Liver (tissue), 9 donors: ENCODE data around the gene S100A4. TPM values are rescaled to one million over a fixed set of nuclear protein-coding genes. Genes with fewer than 3 reads are reported as not detected.

Experiments used
- DNase-seq: peaks from one replicate; pipeline ENCODE4 v3.0.0-alpha.2; 2017; ENCODE audit warnings: low spot score
- H3K27ac ChIP-seq, 2 donors: one replicate each; pipeline ENCODE4 v1.7.0; 2013; ENCODE audit warnings: inconsistent platforms in 2 of 2, low read length in 2 of 2, control low read depth in 1 of 2, low read depth in 1 of 2, mild to moderate bottlenecking in 1 of 2
- H3K27me3 ChIP-seq, 4 donors: one replicate each; pipeline versions ENCODE4 v1.6.1 to v1.7.0; 2013; ENCODE audit warnings: low read length in 3 of 4, inconsistent platforms in 1 of 4, mild to moderate bottlenecking in 1 of 4, moderate library complexity in 1 of 4; ENCODE audit not compliant: control insufficient read depth in 4 of 4, insufficient read depth in 4 of 4
- H3K36me3 ChIP-seq, 4 donors: one replicate each; pipeline versions ENCODE4 v1.6.1 to v1.7.0; 2013; ENCODE audit warnings: low read length in 3 of 4, mild to moderate bottlenecking in 3 of 4, low read depth in 1 of 4, moderate library complexity in 1 of 4; ENCODE audit not compliant: control insufficient read depth in 4 of 4, insufficient read depth in 3 of 4
- H3K4me1 ChIP-seq, 4 donors: one replicate each; pipeline versions ENCODE4 v1.6.1 to v1.7.0; 2013; ENCODE audit warnings: low read length in 3 of 4, mild to moderate bottlenecking in 3 of 4, moderate library complexity in 1 of 4; ENCODE audit not compliant: control insufficient read depth in 4 of 4, insufficient read depth in 4 of 4
- H3K4me3 ChIP-seq, 3 donors: one replicate each; pipeline versions ENCODE4 v1.6.1 to v1.7.0; 2013; ENCODE audit warnings: low read length in 3 of 3, control low read depth in 1 of 3, low read depth in 1 of 3, mild to moderate bottlenecking in 1 of 3
- H3K9ac ChIP-seq, 2 donors: one replicate each; pipeline ENCODE4 v1.7.0; 2013; ENCODE audit warnings: low read length in 2 of 2, mild to moderate bottlenecking in 2 of 2, moderate library complexity in 2 of 2, control low read depth in 1 of 2, low read depth in 1 of 2
- H3K9me3 ChIP-seq, 4 donors: one replicate each; pipeline versions ENCODE4 v1.6.1 to v1.7.0; 2013; ENCODE audit warnings: low read length in 3 of 4; ENCODE audit not compliant: control insufficient read depth in 4 of 4
- EGR1 ChIP-seq, 2 donors: IDR thresholded peaks; 2 replicates each; pipeline ENCODE4 v1.6.1; 2016 to 2018; ENCODE audit warnings: antibody characterized with exemption in 2 of 2, low read depth in 2 of 2
- FOXA1 ChIP-seq: IDR thresholded peaks from 2 replicates; pipeline ENCODE4 v1.6.1; 2016; ENCODE audit warnings: antibody characterized with exemption
- FOXA2 ChIP-seq: IDR thresholded peaks from 2 replicates; pipeline ENCODE4 v1.6.1; 2016; ENCODE audit warnings: antibody characterized with exemption
- GABPA ChIP-seq, 2 donors: IDR thresholded peaks in 1 of 2; conservative IDR thresholded peaks in 1 of 2; 2 replicates each; pipeline ENCODE4 v1.6.1; 2016; ENCODE audit warnings: antibody characterized with exemption in 2 of 2, mild to moderate bottlenecking in 1 of 2, moderate library complexity in 1 of 2
- HNF4A ChIP-seq, 2 donors: conservative IDR thresholded peaks; 2 replicates each; pipeline ENCODE4 v1.6.1; 2016; ENCODE audit warnings: antibody characterized with exemption in 2 of 2, mild to moderate bottlenecking in 2 of 2
- HNF4G ChIP-seq: IDR thresholded peaks from 2 replicates; pipeline ENCODE4 v1.6.1; 2016; ENCODE audit warnings: antibody characterized with exemption
- JUND ChIP-seq, 2 donors: IDR thresholded peaks; 2 replicates each; pipeline ENCODE4 v1.6.1; 2016; ENCODE audit warnings: antibody characterized with exemption in 2 of 2
- NR2F2 ChIP-seq: IDR thresholded peaks from 2 replicates; pipeline ENCODE4 v1.6.1; 2016; ENCODE audit warnings: antibody characterized with exemption
- RAD21 ChIP-seq, 2 donors: IDR thresholded peaks; 2 replicates each; pipeline ENCODE4 v1.6.1; 2016; ENCODE audit warnings: antibody characterized with exemption in 2 of 2, mild to moderate bottlenecking in 2 of 2
- RXRA ChIP-seq, 2 donors: IDR thresholded peaks; 2 replicates each; pipeline ENCODE4 v1.6.1; 2017 to 2018; ENCODE audit warnings: antibody characterized with exemption in 2 of 2, mild to moderate bottlenecking in 1 of 2
- SP1 ChIP-seq: IDR thresholded peaks from 2 replicates; pipeline ENCODE4 v1.6.1; 2018; ENCODE audit warnings: antibody characterized with exemption, mild to moderate bottlenecking
- TAF1 ChIP-seq: conservative IDR thresholded peaks from 2 replicates; pipeline ENCODE4 v1.6.1; 2016; ENCODE audit warnings: antibody characterized with exemption, mild to moderate bottlenecking
- YY1 ChIP-seq: IDR thresholded peaks from 2 replicates; pipeline ENCODE4 v1.6.1; 2016; ENCODE audit warnings: antibody characterized with exemption, mild to moderate bottlenecking
- WGBS: extraction: QIAGEN DNeasy Blood & Tissue Kit; methylation state at CpG from one replicate; pipeline ENCODE4 v1.1.7; 2013; 5-methylcytosine and 5-hydroxymethylcytosine counted together
- polyA plus RNA-seq, 2 donors: library from polyadenylated mRNA; stranded (reverse) in 1 of 2; unstranded in 1 of 2; fragments of 200-250 nt in 1 of 2; fragments of >200 nt in 1 of 2; fragmentation: Nextera tagmentation in 1 of 2; extraction: Ambion mirVana in 1 of 2; gene quantifications; one replicate each; pipeline versions ENCODE4 v1.2.1 to v1.2.3, GENCODE V29; 2013 to 2015
- total RNA-seq, 2 donors: library from RNA; depleted of rRNA; stranded (reverse); fragments of >200 nt; gene quantifications; one replicate each; pipeline ENCODE4 v1.2.3, GENCODE V29; 2014
- TF ChIP-seq, protein P1 (sequence below): IDR thresholded peaks from 2 replicates; pipeline ENCODE4 v1.6.1; 2016; ENCODE audit warnings: antibody characterized with exemption
- TF ChIP-seq, protein P2 (sequence below): fragments of 150-350 bp; IDR thresholded peaks from 2 replicates; pipeline ENCODE4 v1.5.1; 2017; ENCODE audit warnings: improper control_type of control experiment, low read depth, low read length; ENCODE audit not compliant: missing input control
- TF ChIP-seq, protein P3 (sequence below): IDR thresholded peaks from 2 replicates; pipeline ENCODE4 v1.6.1; 2016; ENCODE audit warnings: antibody characterized with exemption, mild to moderate bottlenecking
- TF ChIP-seq, protein P4 (sequence below): IDR thresholded peaks from 2 replicates; pipeline ENCODE4 v1.6.1; 2016; ENCODE audit warnings: antibody characterized with exemption
- TF ChIP-seq, protein P5 (sequence below): IDR thresholded peaks from 2 replicates; pipeline ENCODE4 v1.6.1; 2016; ENCODE audit warnings: antibody characterized with exemption
- donor health status: healthy.
- donor health status: healthy.
- donor health status: healthy.
- donor health status: healthy.
- donor health status: healthy.

S100A4 gene
- total and polyA plus RNA-seq, 4 donors: 4.8 to 69.8 (median 16.7) TPM

DNA sequence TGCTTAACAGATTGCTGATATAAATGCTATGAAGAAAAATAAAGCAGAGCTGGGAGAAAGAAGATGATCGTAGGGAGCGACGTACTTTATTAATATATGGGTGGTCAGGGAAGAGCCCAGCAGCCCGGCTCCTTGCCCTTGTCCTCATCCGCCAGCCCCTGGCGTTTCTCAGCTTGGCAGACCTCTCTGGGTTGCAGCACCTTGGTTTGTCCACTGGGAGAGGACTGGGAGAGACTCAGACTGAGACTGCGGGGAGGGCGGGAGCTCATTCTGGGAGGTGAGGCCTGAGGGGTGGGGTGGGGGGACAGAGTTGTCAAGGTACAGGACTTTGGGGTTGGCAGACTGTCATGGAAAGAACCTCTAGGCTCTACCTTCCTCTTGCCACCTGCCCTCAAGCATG lies 6.7 kb upstream of the S100A4 start:
- no peaks in the 10 kb centered on the region for H3K27me3 ChIP-seq
- no peak overlapping the region for H3K9ac ChIP-seq
- WGBS: 93% methylated on average over 8 of the region's 8 CpGs
- no peaks in the 10 kb centered on the region for H3K4me1 ChIP-seq
- H3K9me3 ChIP-seq: no peaks in the 10 kb centered on the region
- H3K36me3 ChIP-seq: no peaks in the 10 kb centered on the region
- TF ChIP-seq HNF4G (no peak), GABPA (IDR thresholded peaks at IDR 0.05 in 1 of 2, conservative IDR thresholded peaks at IDR 0.05 in 1 of 2) (no peak), JUND (IDR thresholded peaks at IDR 0.05) (no peak), RAD21 (IDR thresholded peaks at IDR 0.05) (no peak), FOXA2 (no peak), NR2F2 (no peak), RXRA (IDR thresholded peaks at IDR 0.05) (no peak), SP1 (no peak), TAF1 (no peak), FOXA1 (no peak), HNF4A (conservative IDR thresholded peaks at IDR 0.05) (no peak), EGR1 (IDR thresholded peaks at IDR 0.05; ENCODE audit: low read depth in 2 of 2) (no peak), YY1 (no peak)
- TF ChIP-seq, protein P1, sequence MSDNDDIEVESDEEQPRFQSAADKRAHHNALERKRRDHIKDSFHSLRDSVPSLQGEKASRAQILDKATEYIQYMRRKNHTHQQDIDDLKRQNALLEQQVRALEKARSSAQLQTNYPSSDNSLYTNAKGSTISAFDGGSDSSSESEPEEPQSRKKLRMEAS: no peak
- TF ChIP-seq, protein P2, sequence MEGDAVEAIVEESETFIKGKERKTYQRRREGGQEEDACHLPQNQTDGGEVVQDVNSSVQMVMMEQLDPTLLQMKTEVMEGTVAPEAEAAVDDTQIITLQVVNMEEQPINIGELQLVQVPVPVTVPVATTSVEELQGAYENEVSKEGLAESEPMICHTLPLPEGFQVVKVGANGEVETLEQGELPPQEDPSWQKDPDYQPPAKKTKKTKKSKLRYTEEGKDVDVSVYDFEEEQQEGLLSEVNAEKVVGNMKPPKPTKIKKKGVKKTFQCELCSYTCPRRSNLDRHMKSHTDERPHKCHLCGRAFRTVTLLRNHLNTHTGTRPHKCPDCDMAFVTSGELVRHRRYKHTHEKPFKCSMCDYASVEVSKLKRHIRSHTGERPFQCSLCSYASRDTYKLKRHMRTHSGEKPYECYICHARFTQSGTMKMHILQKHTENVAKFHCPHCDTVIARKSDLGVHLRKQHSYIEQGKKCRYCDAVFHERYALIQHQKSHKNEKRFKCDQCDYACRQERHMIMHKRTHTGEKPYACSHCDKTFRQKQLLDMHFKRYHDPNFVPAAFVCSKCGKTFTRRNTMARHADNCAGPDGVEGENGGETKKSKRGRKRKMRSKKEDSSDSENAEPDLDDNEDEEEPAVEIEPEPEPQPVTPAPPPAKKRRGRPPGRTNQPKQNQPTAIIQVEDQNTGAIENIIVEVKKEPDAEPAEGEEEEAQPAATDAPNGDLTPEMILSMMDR: no peak
- TF ChIP-seq, protein P3, sequence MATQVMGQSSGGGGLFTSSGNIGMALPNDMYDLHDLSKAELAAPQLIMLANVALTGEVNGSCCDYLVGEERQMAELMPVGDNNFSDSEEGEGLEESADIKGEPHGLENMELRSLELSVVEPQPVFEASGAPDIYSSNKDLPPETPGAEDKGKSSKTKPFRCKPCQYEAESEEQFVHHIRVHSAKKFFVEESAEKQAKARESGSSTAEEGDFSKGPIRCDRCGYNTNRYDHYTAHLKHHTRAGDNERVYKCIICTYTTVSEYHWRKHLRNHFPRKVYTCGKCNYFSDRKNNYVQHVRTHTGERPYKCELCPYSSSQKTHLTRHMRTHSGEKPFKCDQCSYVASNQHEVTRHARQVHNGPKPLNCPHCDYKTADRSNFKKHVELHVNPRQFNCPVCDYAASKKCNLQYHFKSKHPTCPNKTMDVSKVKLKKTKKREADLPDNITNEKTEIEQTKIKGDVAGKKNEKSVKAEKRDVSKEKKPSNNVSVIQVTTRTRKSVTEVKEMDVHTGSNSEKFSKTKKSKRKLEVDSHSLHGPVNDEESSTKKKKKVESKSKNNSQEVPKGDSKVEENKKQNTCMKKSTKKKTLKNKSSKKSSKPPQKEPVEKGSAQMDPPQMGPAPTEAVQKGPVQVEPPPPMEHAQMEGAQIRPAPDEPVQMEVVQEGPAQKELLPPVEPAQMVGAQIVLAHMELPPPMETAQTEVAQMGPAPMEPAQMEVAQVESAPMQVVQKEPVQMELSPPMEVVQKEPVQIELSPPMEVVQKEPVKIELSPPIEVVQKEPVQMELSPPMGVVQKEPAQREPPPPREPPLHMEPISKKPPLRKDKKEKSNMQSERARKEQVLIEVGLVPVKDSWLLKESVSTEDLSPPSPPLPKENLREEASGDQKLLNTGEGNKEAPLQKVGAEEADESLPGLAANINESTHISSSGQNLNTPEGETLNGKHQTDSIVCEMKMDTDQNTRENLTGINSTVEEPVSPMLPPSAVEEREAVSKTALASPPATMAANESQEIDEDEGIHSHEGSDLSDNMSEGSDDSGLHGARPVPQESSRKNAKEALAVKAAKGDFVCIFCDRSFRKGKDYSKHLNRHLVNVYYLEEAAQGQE: no peak
- TF ChIP-seq, protein P4, sequence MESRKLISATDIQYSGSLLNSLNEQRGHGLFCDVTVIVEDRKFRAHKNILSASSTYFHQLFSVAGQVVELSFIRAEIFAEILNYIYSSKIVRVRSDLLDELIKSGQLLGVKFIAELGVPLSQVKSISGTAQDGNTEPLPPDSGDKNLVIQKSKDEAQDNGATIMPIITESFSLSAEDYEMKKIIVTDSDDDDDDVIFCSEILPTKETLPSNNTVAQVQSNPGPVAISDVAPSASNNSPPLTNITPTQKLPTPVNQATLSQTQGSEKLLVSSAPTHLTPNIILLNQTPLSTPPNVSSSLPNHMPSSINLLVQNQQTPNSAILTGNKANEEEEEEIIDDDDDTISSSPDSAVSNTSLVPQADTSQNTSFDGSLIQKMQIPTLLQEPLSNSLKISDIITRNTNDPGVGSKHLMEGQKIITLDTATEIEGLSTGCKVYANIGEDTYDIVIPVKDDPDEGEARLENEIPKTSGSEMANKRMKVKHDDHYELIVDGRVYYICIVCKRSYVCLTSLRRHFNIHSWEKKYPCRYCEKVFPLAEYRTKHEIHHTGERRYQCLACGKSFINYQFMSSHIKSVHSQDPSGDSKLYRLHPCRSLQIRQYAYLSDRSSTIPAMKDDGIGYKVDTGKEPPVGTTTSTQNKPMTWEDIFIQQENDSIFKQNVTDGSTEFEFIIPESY: no peak
- TF ChIP-seq, protein P5, sequence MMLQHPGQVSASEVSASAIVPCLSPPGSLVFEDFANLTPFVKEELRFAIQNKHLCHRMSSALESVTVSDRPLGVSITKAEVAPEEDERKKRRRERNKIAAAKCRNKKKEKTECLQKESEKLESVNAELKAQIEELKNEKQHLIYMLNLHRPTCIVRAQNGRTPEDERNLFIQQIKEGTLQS: no peak
- no peak overlapping the region for H3K4me3 ChIP-seq
- DNase-seq: no peak
- no peak overlapping the region for H3K27ac ChIP-seq
